Keratinocyte (primary cell): ENCODE results near the gene ADGRG1. TPM values are rescaled to one million over a fixed set of nuclear protein-coding genes. Genes with fewer than 3 reads are reported as not detected.

Experiments used
- DNase-seq: peaks from one replicate; pipeline ENCODE4 v3.0.0-alpha.2; 2011; ENCODE audit warnings: low read depth, missing footprints, low spot score
- FAIRE-seq: peaks from 2 replicates; lab custom pipeline; 2011; peaks lifted over from hg19 to GRCh38; lab: Jason Lieb, UNC
- H2AFZ ChIP-seq: 2 replicates; pipeline ENCODE4 v1.6.0; 2012; ENCODE audit warnings: low read length, control low read depth, inconsistent platforms; ENCODE audit not compliant: control insufficient read depth
- H3K27ac ChIP-seq: 2 replicates; pipeline ENCODE4 v1.5.1; 2011; ENCODE audit warnings: low read length; ENCODE audit not compliant: control insufficient read depth, insufficient read depth
- H3K27me3 ChIP-seq: 3 replicates; pipeline ENCODE4 v1.6.0; 2011; ENCODE audit warnings: low read length; ENCODE audit not compliant: control insufficient read depth, insufficient read depth; ENCODE audit errors: extremely low read depth
- H3K36me3 ChIP-seq, 2 experiments: 2 replicates in 1 of 2; 3 replicates in 1 of 2; pipeline ENCODE4 v1.5.1; 2011; ENCODE audit warnings: low read length in 2 of 2, mild to moderate bottlenecking in 1 of 2; ENCODE audit not compliant: control insufficient read depth in 2 of 2, insufficient read depth in 2 of 2; ENCODE audit errors: extremely low read depth in 1 of 2
- H3K4me1 ChIP-seq: 3 replicates; pipeline ENCODE4 v1.5.1; 2011; ENCODE audit warnings: low read length; ENCODE audit not compliant: control insufficient read depth, insufficient read depth; ENCODE audit errors: extremely low read depth
- H3K4me2 ChIP-seq: 3 replicates; pipeline ENCODE4 v1.6.0; 2011; ENCODE audit warnings: low read depth, low read length; ENCODE audit not compliant: control insufficient read depth, insufficient read depth; ENCODE audit errors: extremely low read depth
- H3K4me3 ChIP-seq, 3 experiments: fragments of 200-600 bp in 1 of 3; sonication (generic) in 1 of 3; 2 replicates in 2 of 3; 3 replicates in 1 of 3; pipeline ENCODE4 v1.5.1; 2011 to 2016; ENCODE audit warnings: low read length in 3 of 3, mild to moderate bottlenecking in 3 of 3, control low read depth in 2 of 3, inconsistent platforms in 1 of 3, low read depth in 1 of 3, mixed read lengths in 1 of 3, mixed run types in 1 of 3, moderate library complexity in 1 of 3; ENCODE audit not compliant: control insufficient read depth in 2 of 3, insufficient read depth in 2 of 3; ENCODE audit errors: extremely low read depth in 1 of 3
- H3K79me2 ChIP-seq: 2 replicates; pipeline ENCODE4 v1.6.0; 2012; ENCODE audit warnings: low read length; ENCODE audit not compliant: control insufficient read depth, insufficient read depth
- H3K9ac ChIP-seq: 3 replicates; pipeline ENCODE4 v1.6.0; 2011; ENCODE audit warnings: low read length; ENCODE audit not compliant: control insufficient read depth, insufficient read depth; ENCODE audit errors: extremely low read depth
- H3K9me1 ChIP-seq: 3 replicates; pipeline ENCODE4 v1.6.0; 2011; ENCODE audit warnings: low read length; ENCODE audit not compliant: control insufficient read depth, insufficient read depth; ENCODE audit errors: extremely low read depth
- H3K9me3 ChIP-seq: 2 replicates; pipeline ENCODE4 v1.5.1; 2012; ENCODE audit warnings: low read depth, low read length; ENCODE audit not compliant: control insufficient read depth
- H4K20me1 ChIP-seq: 3 replicates; pipeline ENCODE4 v1.6.0; 2011; ENCODE audit warnings: low read length; ENCODE audit not compliant: control insufficient read depth, insufficient read depth; ENCODE audit errors: extremely low read depth
- CTCF ChIP-seq, 3 experiments: IDR thresholded peaks in 1 of 3; conservative IDR thresholded peaks in 1 of 3; optimal IDR thresholded peaks in 1 of 3; 2 replicates in 2 of 3; 3 replicates in 1 of 3; pipeline versions ENCODE3 to v1.5.1; 2011; ENCODE audit warnings: low read length in 3 of 3, mild to moderate bottlenecking in 3 of 3, moderate library complexity in 2 of 3, control low read depth in 1 of 3, inconsistent platforms in 1 of 3; ENCODE audit not compliant: insufficient read depth in 2 of 3; ENCODE audit errors: extremely low read depth in 1 of 3
- EZH2 ChIP-seq: IDR thresholded peaks from one replicate; pipeline ENCODE4 v1.6.1; 2012; ENCODE audit warnings: inconsistent platforms, mild to moderate bottlenecking, low read length, moderate library complexity
- dilution Hi-C: fragments of 300-500 bp; cut with MboI; formaldehyde crosslinking; loops from one replicate; pipeline ENCODE4 v1.7.0; 2020; ENCODE audit warnings: low sequenced_read_pairs; ENCODE audit not compliant: extremely low pct_ligation_motif_present
- polyA plus RNA-seq, 5 experiments: library from polyadenylated mRNA; depleted of rRNA in 3 of 5; stranded (reverse) in 3 of 5; stranded (forward) in 1 of 5; unstranded in 1 of 5; fragments of >200 nt; gene quantifications; 1 replicate in 1 of 5; 2 replicates in 3 of 5; 3 replicates in 1 of 5; pipeline versions ENCODE4 v1.2.1 to v1.2.3, GENCODE V29; 2011 to 2012; ENCODE audit warnings: missing spikeins in 2 of 5, low read depth in 1 of 5, low replicate concordance in 1 of 5

ADGRG1 gene
- polyA plus RNA-seq, 1 donor (not counting 4 experiments of a cell fraction or from before 2014, with no cell fraction given), result 28.4 TPM

GRCh38 chr16:57704011-57704904, 75.8 kb downstream of the ADGRG1 start:
- no peak overlapping the region for H3K9ac ChIP-seq
- H2AFZ ChIP-seq, result no peak overlapping the region
- H3K27ac ChIP-seq, result no peak overlapping the region
- no peaks in the 10 kb centered on the region for H4K20me1 ChIP-seq
- FAIRE-seq, result no peak
- H3K36me3 ChIP-seq, result no peaks in the 10 kb centered on the region
- no peaks in the 10 kb centered on the region for H3K4me1 ChIP-seq
- H3K27me3 ChIP-seq, result peaks cover 4% of the 10 kb centered on the region
- H3K9me1 ChIP-seq, result no peaks in the 10 kb centered on the region
- H3K4me3 ChIP-seq, result no peak overlapping the region
- H3K79me2 ChIP-seq, result no peaks in the 10 kb centered on the region
- TF ChIP-seq CTCF (optimal IDR thresholded peaks at IDR 0.05 in 1 of 3, IDR thresholded peaks at IDR 0.05 in 1 of 3, conservative IDR thresholded peaks at IDR 0.05 in 1 of 3; ENCODE audit: extremely low read depth in 1 of 3, insufficient read depth in 2 of 3, low read length in 3 of 3) (no peak), EZH2 (no peak)
- no peak overlapping the region for H3K4me2 ChIP-seq
- dilution Hi-C loops, result no loop called here
- no peaks in the 10 kb centered on the region for H3K9me3 ChIP-seq
- no peak for DNase-seq

DNA sequence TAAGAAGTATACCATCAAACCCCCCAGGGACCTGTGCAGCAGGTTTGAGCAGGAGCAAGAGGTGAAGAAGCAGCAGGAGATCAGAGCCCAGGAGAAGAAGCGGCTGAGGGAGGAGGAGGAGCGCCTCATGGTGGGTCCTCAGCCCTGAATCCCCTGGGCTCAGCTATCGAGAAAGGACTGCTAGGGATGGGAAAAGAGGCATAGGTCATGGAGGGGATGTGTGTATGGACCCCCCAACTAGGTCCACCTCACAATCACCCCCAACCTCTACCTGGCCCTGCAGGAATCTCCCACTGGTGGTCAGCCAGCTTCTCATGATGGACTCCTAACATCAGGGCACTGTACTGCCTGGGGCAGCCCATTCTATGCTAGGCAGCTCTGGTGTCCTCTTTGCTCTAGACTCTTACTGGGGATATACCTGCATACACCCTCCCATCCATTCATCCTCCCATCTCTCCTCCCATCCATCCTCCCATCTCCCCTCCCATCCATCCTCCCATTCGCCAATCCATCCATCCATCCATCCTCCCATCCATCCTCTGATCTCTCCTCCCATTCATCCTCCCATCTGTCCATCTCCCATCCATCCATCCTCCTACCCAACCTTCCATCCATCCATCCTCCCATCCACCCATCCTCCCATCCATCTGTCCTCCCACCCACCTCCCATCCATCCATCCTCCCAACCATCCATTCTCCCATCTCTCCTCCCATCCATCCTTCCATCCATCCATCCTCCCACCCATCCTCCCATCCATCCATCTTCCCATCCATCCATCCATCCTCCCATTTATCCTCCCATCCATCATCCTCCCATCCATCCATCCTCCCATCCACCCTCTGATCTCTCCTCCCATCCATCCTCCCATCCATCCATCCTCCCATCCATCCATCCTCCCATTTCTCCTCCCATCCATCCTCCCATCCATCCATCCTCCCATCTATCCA, 76.7 kb downstream of the ADGRG1 start:
- Histone ChIP-seq H3K36me3 (no peaks in the 10 kb centered on the region), H3K79me2 (no peaks in the 10 kb centered on the region), H3K9ac (no peak overlapping the region), H2AFZ (no peak overlapping the region), H3K4me1 (no peaks in the 10 kb centered on the region), H3K4me3 (no peak overlapping the region), H3K27me3 (peaks cover 4% of the 10 kb centered on the region), H3K9me3 (no peaks in the 10 kb centered on the region), H3K9me1 (no peaks in the 10 kb centered on the region), H3K27ac (no peak overlapping the region), H4K20me1 (no peaks in the 10 kb centered on the region), H3K4me2 (no peak overlapping the region)
- dilution Hi-C loops, result no loop called here
- TF ChIP-seq CTCF (optimal IDR thresholded peaks at IDR 0.05 in 1 of 3, IDR thresholded peaks at IDR 0.05 in 1 of 3, conservative IDR thresholded peaks at IDR 0.05 in 1 of 3; ENCODE audit: extremely low read depth in 1 of 3, insufficient read depth in 2 of 3, low read length in 3 of 3) (no peak), EZH2 (no peak)
- DNase-seq, result no peak
- FAIRE-seq, result no peak
